IMR-90 (cell line): ENCODE results near the gene CKB. TPM values are rescaled to one million over a fixed set of nuclear protein-coding genes. Genes with fewer than 3 reads are reported as not detected.

Experiments
- ATAC-seq: fragments of 200-7000 bp; cut with Tn5 transposase; 2 replicates; pipeline ENCODE4 v1.9.1; 2020; ENCODE audit warnings: low read depth, mild to moderate bottlenecking, moderate library complexity
- BruUV-seq: library from RNA; stranded (reverse); fragments of 400-500 nt; replicated peaks from 2 replicates; lab custom pipeline; 2021; lab: Mats Ljungman, UMichigan
- CTCF ChIA-PET: fragments of 300-600 bp; formaldehyde crosslinking; extraction: SDS; loops from one replicate; lab custom pipeline; 2021; ENCODE audit warnings: antibody characterized with exemption; lab: Yijun Ruan, JAX
- POLR2A ChIA-PET: fragments of 300-600 bp; sonication (Branson Sonifier 250); formaldehyde crosslinking; loops from one replicate; lab custom pipeline; 2022; ENCODE audit warnings: antibody characterized with exemption; ENCODE audit not compliant: unreplicated experiment; lab: Charles Lee
- DNase-seq: peaks from one replicate; pipeline ENCODE4 v3.0.0; 2013
- H2AFZ ChIP-seq: replicated peaks from 2 replicates; pipeline ENCODE3; 2013; ENCODE audit warnings: low read length, mild to moderate bottlenecking; ENCODE audit not compliant: poor library complexity
- H2AK5ac ChIP-seq: 2 replicates; pipeline ENCODE4 v1.6.1; 2013; ENCODE audit warnings: low read depth, low read length, inconsistent platforms
- H2AK9ac ChIP-seq: replicated peaks from 2 replicates; pipeline ENCODE3; 2013; ENCODE audit warnings: mild to moderate bottlenecking, low read depth, low read length, moderate library complexity; ENCODE audit not compliant: poor library complexity
- H2BK120ac ChIP-seq: 2 replicates; pipeline ENCODE4 v1.6.1; 2013; ENCODE audit warnings: low read depth, low read length, inconsistent platforms
- H2BK15ac ChIP-seq: 3 replicates; pipeline ENCODE4 v1.6.1; 2013; ENCODE audit warnings: low read depth, low read length, inconsistent platforms
- H2BK20ac ChIP-seq: 2 replicates; pipeline ENCODE4 v1.6.1; 2013; ENCODE audit warnings: low read depth, mild to moderate bottlenecking, inconsistent platforms, low read length, moderate library complexity
- H2BK5ac ChIP-seq: 2 replicates; pipeline ENCODE4 v1.6.1; 2013; ENCODE audit warnings: mild to moderate bottlenecking, low read depth, low read length, inconsistent platforms; ENCODE audit not compliant: poor library complexity, severe bottlenecking
- H3K14ac ChIP-seq: replicated peaks from 2 replicates; pipeline ENCODE4 v1.6.1; 2013; ENCODE audit warnings: low read depth, low read length, inconsistent platforms
- H3K18ac ChIP-seq: 2 replicates; pipeline ENCODE4 v1.6.1; 2013; ENCODE audit warnings: low read depth, low read length, control low read depth
- H3K23ac ChIP-seq: 2 replicates; pipeline ENCODE4 v1.6.1; 2013; ENCODE audit warnings: low read depth, low read length, inconsistent platforms
- H3K27ac ChIP-seq: 2 replicates; pipeline ENCODE4 v1.5.1; 2013; ENCODE audit warnings: mild to moderate bottlenecking, control low read depth, low read length; ENCODE audit not compliant: insufficient read depth
- H3K27me3 ChIP-seq: 2 replicates; pipeline ENCODE4 v1.6.1; 2013; ENCODE audit warnings: low read length; ENCODE audit not compliant: control insufficient read depth, insufficient read depth
- H3K36me3 ChIP-seq: 2 replicates; pipeline ENCODE4 v1.6.1; 2013; ENCODE audit warnings: low read length, mixed read lengths; ENCODE audit not compliant: control insufficient read depth, insufficient read depth
- H3K4ac ChIP-seq: 2 replicates; pipeline ENCODE4 v1.6.1; 2013; ENCODE audit warnings: low read depth, low read length, inconsistent platforms
- H3K4me1 ChIP-seq: 2 replicates; pipeline ENCODE4 v1.6.1; 2013; ENCODE audit warnings: low read length, mixed read lengths; ENCODE audit not compliant: control insufficient read depth, insufficient read depth
- H3K4me2 ChIP-seq: 2 replicates; pipeline ENCODE4 v1.6.1; 2013; ENCODE audit warnings: low read depth, mild to moderate bottlenecking, control low read depth, low read length, moderate library complexity
- H3K4me3 ChIP-seq: 2 replicates; pipeline ENCODE4 v1.5.1; 2013; ENCODE audit warnings: low read depth, mild to moderate bottlenecking, control low read depth, low read length, moderate library complexity; ENCODE audit not compliant: insufficient read depth
- H3K56ac ChIP-seq: 2 replicates; pipeline ENCODE4 v1.6.1; 2013; ENCODE audit warnings: low read length, inconsistent platforms; ENCODE audit not compliant: insufficient read depth; ENCODE audit errors: extremely low read depth
- H3K79me1 ChIP-seq, 2 experiments: 2 replicates each; pipeline ENCODE4 v1.6.1; 2013; ENCODE audit warnings: low read length in 2 of 2, inconsistent platforms in 1 of 2, low read depth in 1 of 2
- H3K9ac ChIP-seq: 2 replicates; pipeline ENCODE4 v1.6.1; 2013; ENCODE audit warnings: low read depth, low read length, control low read depth
- H3K9me1 ChIP-seq: 2 replicates; pipeline ENCODE4 v1.6.1; 2013; ENCODE audit warnings: low read length, inconsistent platforms; ENCODE audit not compliant: insufficient read depth
- H3K9me3 ChIP-seq: 2 replicates; pipeline ENCODE4 v1.6.1; 2013; ENCODE audit warnings: low read length; ENCODE audit not compliant: control insufficient read depth, insufficient read depth
- H4K20me1 ChIP-seq: 2 replicates; pipeline ENCODE4 v1.6.1; 2013; ENCODE audit warnings: low read length, inconsistent platforms; ENCODE audit not compliant: insufficient read depth
- H4K5ac ChIP-seq: 2 replicates; pipeline ENCODE4 v1.6.1; 2013; ENCODE audit warnings: mild to moderate bottlenecking, low read depth, low read length, control low read depth
- H4K8ac ChIP-seq, 2 experiments: 2 replicates each; pipeline ENCODE4 v1.6.1; 2013; ENCODE audit warnings: low read depth in 2 of 2, low read length in 2 of 2, control low read depth in 1 of 2, inconsistent platforms in 1 of 2
- H4K91ac ChIP-seq: 2 replicates; pipeline ENCODE4 v1.6.1; 2013; ENCODE audit warnings: low read depth, low read length, inconsistent platforms; ENCODE audit not compliant: insufficient read depth
- BHLHE40 ChIP-seq: fragments of 150-350 bp; IDR thresholded peaks from 2 replicates; pipeline ENCODE4 v1.6.1; 2016; ENCODE audit warnings: mild to moderate bottlenecking, low read depth, low read length
- CEBPB ChIP-seq: IDR thresholded peaks from 2 replicates; pipeline ENCODE4 v1.6.1; 2012; ENCODE audit warnings: low read depth, low read length, improper control_type of control experiment
- CHD1 ChIP-seq: IDR thresholded peaks from 2 replicates; pipeline ENCODE4 v1.6.1; 2012; ENCODE audit warnings: low read depth, low read length, improper control_type of control experiment
- FOS ChIP-seq: fragments of 150-350 bp; IDR thresholded peaks from 2 replicates; pipeline ENCODE4 v1.6.1; 2016; ENCODE audit warnings: low read depth, low read length
- MAFK ChIP-seq: IDR thresholded peaks from 2 replicates; pipeline ENCODE4 v1.6.1; 2012; ENCODE audit warnings: low read depth, low read length, improper control_type of control experiment
- MAZ ChIP-seq: IDR thresholded peaks from 2 replicates; pipeline ENCODE4 v1.6.1; 2012; ENCODE audit warnings: low read depth, mild to moderate bottlenecking, low read length, improper control_type of control experiment, moderate library complexity, borderline replicate concordance
- MXI1 ChIP-seq: IDR thresholded peaks from 2 replicates; pipeline ENCODE4 v1.6.1; 2012; ENCODE audit warnings: low read depth, mild to moderate bottlenecking, low read length, moderate library complexity, borderline replicate concordance
- NFE2L2 ChIP-seq: fragments of 150-350 bp; IDR thresholded peaks from 2 replicates; pipeline ENCODE4 v1.6.1; 2016; ENCODE audit warnings: low read depth, mild to moderate bottlenecking, low read length
- POLR2A ChIP-seq: IDR thresholded peaks from 2 replicates; pipeline ENCODE4 v1.6.1; 2012; ENCODE audit warnings: mild to moderate bottlenecking, low read depth, low read length
- RAD21 ChIP-seq: IDR thresholded peaks from 2 replicates; pipeline ENCODE4 v1.6.1; 2012; ENCODE audit warnings: low read length, improper control_type of control experiment
- RCOR1 ChIP-seq: IDR thresholded peaks from 2 replicates; pipeline ENCODE4 v1.6.1; 2012; ENCODE audit warnings: mild to moderate bottlenecking, low read length, improper control_type of control experiment; ENCODE audit not compliant: insufficient replicate concordance
- RFX5 ChIP-seq: IDR thresholded peaks from 2 replicates; pipeline ENCODE4 v1.8.0; 2012; ENCODE audit warnings: low read depth, mild to moderate bottlenecking, low read length, moderate library complexity
- SMC3 ChIP-seq: fragments of 150-350 bp; IDR thresholded peaks from 2 replicates; pipeline ENCODE4 v1.6.1; 2016; ENCODE audit warnings: low read depth, mild to moderate bottlenecking, antibody characterized with exemption, low read length, moderate library complexity
- WGBS, 2 experiments: methylation state at CpG; one replicate each; pipeline versions ENCODE4 v1.1.5 to v1.1.7; 2013; ENCODE audit warnings: missing lambda C conversion rate in 2 of 2; ENCODE audit not compliant: insufficient read length in 1 of 2; ENCODE audit errors: extremely low coverage in 2 of 2; 5-methylcytosine and 5-hydroxymethylcytosine counted together
- dilution Hi-C: fragments of 300-500 bp; cut with HindIII; formaldehyde crosslinking; loops from one replicate; pipeline ENCODE4 v1.14.3; 2018; ENCODE audit warnings: low sequenced_read_pairs; ENCODE audit not compliant: unreplicated experiment
- in situ Hi-C: fragments of 300-500 bp; cut with MboI; formaldehyde crosslinking; loops from 3 replicates; pipeline ENCODE4 v1.14.3; 2019; ENCODE audit warnings: low sequenced_read_pairs, inconsistent platforms, mixed read lengths
- intact Hi-C: fragments of 100-400 bp; cut with micrococcal nuclease; formaldehyde crosslinking; loops from 2 replicates; pipeline ENCODE4 v1.10.0; 2022
- polyA plus RNA-seq, 3 experiments: library from polyadenylated mRNA; depleted of rRNA; stranded (reverse); fragments of >200 nt; gene quantifications; 2 replicates each; pipeline ENCODE4 v1.2.3, GENCODE V29; 2012; ENCODE audit warnings: low replicate concordance in 1 of 3
- total RNA-seq: library from RNA; depleted of rRNA; stranded (reverse); fragments of >200 nt; gene quantifications from 2 replicates; pipeline ENCODE4 v1.2.3, GENCODE V29; 2012
- TF ChIP-seq, protein P1 (sequence below): fragments of 150-350 bp; IDR thresholded peaks from 2 replicates; pipeline ENCODE4 v1.6.1; 2016; ENCODE audit warnings: low read depth, mild to moderate bottlenecking, low read length, moderate library complexity, borderline replicate concordance
- TF ChIP-seq, protein P2 (sequence below): conservative IDR thresholded peaks from 2 replicates; pipeline ENCODE4 v1.5.1; 2012; ENCODE audit warnings: mild to moderate bottlenecking, low read depth, low read length, improper control_type of control experiment

Gene CKB
- total and polyA plus RNA-seq, 2 of the 4 experiments (the other 2 are of a cell fraction): 17.7 to 82.6 TPM

DNA sequence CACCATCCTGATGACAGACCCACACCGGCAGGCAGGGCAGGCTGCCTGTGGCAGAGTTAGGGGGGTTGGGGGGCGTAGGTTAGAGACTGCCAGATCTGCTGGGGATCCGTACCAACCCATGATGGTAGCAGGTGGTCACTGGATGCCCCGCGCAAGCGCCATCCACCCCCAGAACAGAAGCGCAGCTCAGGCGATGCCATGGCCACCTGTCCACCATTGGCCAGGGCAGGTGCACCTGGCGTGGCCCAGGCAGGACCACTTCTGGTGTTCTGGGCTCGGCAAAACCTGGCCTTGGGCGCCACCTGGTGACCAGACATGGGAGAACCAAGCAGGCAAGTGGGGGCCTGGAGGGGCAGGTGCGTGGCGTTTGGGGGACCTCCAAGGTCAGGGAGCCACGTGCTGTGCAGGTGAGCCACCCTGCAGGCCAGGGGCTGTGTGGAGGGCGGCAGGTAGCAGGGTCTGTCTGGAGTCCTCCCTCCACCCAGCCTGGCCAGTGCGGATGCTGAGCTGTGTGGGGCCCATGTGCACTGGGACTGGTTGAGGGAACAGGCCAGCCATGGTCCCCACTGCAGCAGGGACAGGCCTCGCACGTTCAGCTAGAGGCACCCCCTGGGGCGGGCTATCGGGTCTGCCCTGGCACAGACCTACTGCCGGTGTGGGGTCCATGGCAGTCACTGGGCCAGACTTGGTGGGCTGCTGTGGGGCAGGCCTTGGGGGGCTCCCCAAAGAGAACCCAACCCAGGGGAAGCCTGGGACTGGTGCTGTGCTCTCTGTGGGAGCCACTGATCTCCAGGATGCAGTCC lies 24.2 kb upstream of the CKB start:
- Histone ChIP-seq H3K14ac (no peak overlapping the region), H2BK15ac (no peak overlapping the region), H3K56ac (no peak overlapping the region), H3K27me3 (no peaks in the 10 kb centered on the region), H3K4me1 (peaks cover 10% of the 10 kb centered on the region), H3K4me3 (no peak overlapping the region), H3K36me3 (no peaks in the 10 kb centered on the region), H2BK5ac (no peak overlapping the region), H3K27ac (no peak overlapping the region), H3K4me2 (no peak overlapping the region), H4K20me1 (peaks cover 8% of the 10 kb centered on the region; the same call in 1 of the 2 replicates), H3K9ac (no peak overlapping the region), H3K9me1 (peaks cover 3% of the 10 kb centered on the region; the same call in 1 of the 2 replicates), H4K5ac (no peak overlapping the region), H3K4ac (no peak overlapping the region), H4K8ac (no peak overlapping the region), H2BK120ac (no peak overlapping the region), H2AFZ (no peak overlapping the region), H3K9me3 (no peaks in the 10 kb centered on the region), H2AK5ac (no peak overlapping the region), H3K79me1 (peaks cover 0 to 4% of the 10 kb centered on the region in 2 experiments; a peak in 2 of 4 replicates), H3K23ac (no peak overlapping the region), H3K18ac (no peak overlapping the region), H2BK20ac (no peak overlapping the region), H4K91ac (no peak overlapping the region), H2AK9ac (peak overlapping the region; percentile 77)
- WGBS, 2 experiments: 15% methylated on average over 9 of the region's 21 CpGs; no CpG with 5 or more reads in 1 of the 2 experiments
- ChIA-PET CTCF (interaction anchor here (1.1 kb wide), 1 partner anchor 28 kb away, joined by 3 read pairs; no protein-coding TSS in a partner anchor), POLR2A (no interaction called here)
- DNase-seq (no peak), ATAC-seq (peak; percentile 80)
- no TSS peak for BruUV-seq
- dilution Hi-C loops: no loop called here
- intact Hi-C loops: loop anchor here (1.0 kb wide), 2 partner anchors 29 to 47 kb away; no protein-coding TSS in a partner anchor
- in situ Hi-C loops: no loop called here
- no peak for TF ChIP-seq RFX5
- no peak for TF ChIP-seq BHLHE40
- TF ChIP-seq CEBPB: no peak
- TF ChIP-seq FOS: no peak
- TF ChIP-seq, protein P1, sequence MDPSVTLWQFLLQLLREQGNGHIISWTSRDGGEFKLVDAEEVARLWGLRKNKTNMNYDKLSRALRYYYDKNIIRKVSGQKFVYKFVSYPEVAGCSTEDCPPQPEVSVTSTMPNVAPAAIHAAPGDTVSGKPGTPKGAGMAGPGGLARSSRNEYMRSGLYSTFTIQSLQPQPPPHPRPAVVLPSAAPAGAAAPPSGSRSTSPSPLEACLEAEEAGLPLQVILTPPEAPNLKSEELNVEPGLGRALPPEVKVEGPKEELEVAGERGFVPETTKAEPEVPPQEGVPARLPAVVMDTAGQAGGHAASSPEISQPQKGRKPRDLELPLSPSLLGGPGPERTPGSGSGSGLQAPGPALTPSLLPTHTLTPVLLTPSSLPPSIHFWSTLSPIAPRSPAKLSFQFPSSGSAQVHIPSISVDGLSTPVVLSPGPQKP: no peak
- peak; percentile 72; the same call in 1 of the 2 replicates for TF ChIP-seq MAZ
- no peak for TF ChIP-seq MXI1
- TF ChIP-seq SMC3: peak; percentile 81
- peak; percentile 38 for TF ChIP-seq RCOR1
- TF ChIP-seq, protein P2, sequence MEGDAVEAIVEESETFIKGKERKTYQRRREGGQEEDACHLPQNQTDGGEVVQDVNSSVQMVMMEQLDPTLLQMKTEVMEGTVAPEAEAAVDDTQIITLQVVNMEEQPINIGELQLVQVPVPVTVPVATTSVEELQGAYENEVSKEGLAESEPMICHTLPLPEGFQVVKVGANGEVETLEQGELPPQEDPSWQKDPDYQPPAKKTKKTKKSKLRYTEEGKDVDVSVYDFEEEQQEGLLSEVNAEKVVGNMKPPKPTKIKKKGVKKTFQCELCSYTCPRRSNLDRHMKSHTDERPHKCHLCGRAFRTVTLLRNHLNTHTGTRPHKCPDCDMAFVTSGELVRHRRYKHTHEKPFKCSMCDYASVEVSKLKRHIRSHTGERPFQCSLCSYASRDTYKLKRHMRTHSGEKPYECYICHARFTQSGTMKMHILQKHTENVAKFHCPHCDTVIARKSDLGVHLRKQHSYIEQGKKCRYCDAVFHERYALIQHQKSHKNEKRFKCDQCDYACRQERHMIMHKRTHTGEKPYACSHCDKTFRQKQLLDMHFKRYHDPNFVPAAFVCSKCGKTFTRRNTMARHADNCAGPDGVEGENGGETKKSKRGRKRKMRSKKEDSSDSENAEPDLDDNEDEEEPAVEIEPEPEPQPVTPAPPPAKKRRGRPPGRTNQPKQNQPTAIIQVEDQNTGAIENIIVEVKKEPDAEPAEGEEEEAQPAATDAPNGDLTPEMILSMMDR: peak; percentile 78
- TF ChIP-seq CHD1: no peak
- TF ChIP-seq NFE2L2: no peak
- no peak for TF ChIP-seq POLR2A
- no peak for TF ChIP-seq MAFK
- peak; percentile 91 for TF ChIP-seq RAD21
